ENCODE measurements around the gene TMEM245.
"Not testable (repeated sequence)": the region's sequence is repeated elsewhere in the genome, so short reads cannot be mapped to it uniquely, and the experiment has no call there.

TMEM245 gene

GRCh38 chr9:109138421-109138820, 18.7 kb upstream of the TMEM245 start:
- no peak overlapping the region for H3K27ac ChIP-seq
- H3K27me3 ChIP-seq: no peaks in the 10 kb centered on the region
- no peak overlapping the region for H3K4me2 ChIP-seq
- no peaks in the 10 kb centered on the region for H3K4me1 ChIP-seq
- H3K9me3 ChIP-seq: no peaks in the 10 kb centered on the region
- H3K36me3 ChIP-seq: no peaks in the 10 kb centered on the region
- no peak for TF ChIP-seq Cebpa-rat (IDR thresholded peaks at IDR 0.05)
- no peak overlapping the region for H3K9ac ChIP-seq
- H3K4me3 ChIP-seq: no peak overlapping the region
- no peaks in the 10 kb centered on the region for H4K20me1 ChIP-seq

GRCh38 chr9:109134167-109134578, 14.4 kb upstream of the TMEM245 start:
- Histone ChIP-seq H3K27me3 (no peaks in the 10 kb centered on the region), H3K27ac (no peak overlapping the region), H3K36me3 (no peaks in the 10 kb centered on the region), H3K4me1 (peaks cover 9% of the 10 kb centered on the region), H4K20me1 (no peaks in the 10 kb centered on the region), H3K9me3 (no peaks in the 10 kb centered on the region), H3K4me3 (no peak overlapping the region), H3K4me2 (no peak overlapping the region), H3K9ac (no peak overlapping the region)
- no peak for TF ChIP-seq Cebpa-rat (IDR thresholded peaks at IDR 0.05)

GRCh38 chr9:109133533-109133932, 13.8 kb upstream of the TMEM245 start:
- Histone ChIP-seq H3K27me3 (no peaks in the 10 kb centered on the region), H3K4me2 (no peak overlapping the region), H3K36me3 (no peaks in the 10 kb centered on the region), H4K20me1 (no peaks in the 10 kb centered on the region), H3K9ac (no peak overlapping the region), H3K4me1 (peaks cover 9% of the 10 kb centered on the region), H3K9me3 (no peaks in the 10 kb centered on the region), H3K27ac (no peak overlapping the region), H3K4me3 (no peak overlapping the region)
- TF ChIP-seq Cebpa-rat (IDR thresholded peaks at IDR 0.05): no peak

GRCh38 chr9:109132567-109133021, 12.8 kb upstream of the TMEM245 start:
- no peak for TF ChIP-seq Cebpa-rat (IDR thresholded peaks at IDR 0.05)
- no peak overlapping the region for H3K9ac ChIP-seq
- peaks cover 9% of the 10 kb centered on the region for H3K4me1 ChIP-seq
- no peaks in the 10 kb centered on the region for H3K36me3 ChIP-seq
- no peak overlapping the region for H3K27ac ChIP-seq
- H4K20me1 ChIP-seq: no peaks in the 10 kb centered on the region
- H3K27me3 ChIP-seq: no peaks in the 10 kb centered on the region
- H3K4me3 ChIP-seq: no peak overlapping the region
- H3K4me2 ChIP-seq: peak overlapping the region; percentile 4; the same call in 1 of the 2 replicates
- H3K9me3 ChIP-seq: no peaks in the 10 kb centered on the region

GRCh38 chr9:109129470-109130197, 9.9 kb upstream of the TMEM245 start:
- H4K20me1 ChIP-seq: no peaks in the 10 kb centered on the region
- no peaks in the 10 kb centered on the region for H3K27me3 ChIP-seq
- H3K9me3 ChIP-seq: no peaks in the 10 kb centered on the region
- H3K9ac ChIP-seq: no peak overlapping the region
- H3K36me3 ChIP-seq: no peaks in the 10 kb centered on the region
- peaks cover 9% of the 10 kb centered on the region for H3K4me1 ChIP-seq
- H3K4me2 ChIP-seq: no peak overlapping the region
- TF ChIP-seq Cebpa-rat (IDR thresholded peaks at IDR 0.05): no peak
- no peak overlapping the region for H3K27ac ChIP-seq
- H3K4me3 ChIP-seq: no peak overlapping the region

- H4K20me1 ChIP-seq, H3K9ac ChIP-seq, H3K27ac ChIP-seq, H3K4me2 ChIP-seq, H3K9me3 ChIP-seq, H3K36me3 ChIP-seq, H3K27me3 ChIP-seq, H3K4me3 ChIP-seq: not testable (repeated sequence)
- H3K4me1 ChIP-seq: peaks cover 22% of the 10 kb centered on the region
Observed at GRCh38 chr9:109126671-109127070, 6.9 kb upstream of the TMEM245 start.

GRCh38 chr9:109124121-109124520, 4.4 kb upstream of the TMEM245 start:
- Histone ChIP-seq H3K4me2 (peak overlapping the region; percentile 60), H4K20me1 (peaks cover 6% of the 10 kb centered on the region), H3K4me1 (peaks cover 36% of the 10 kb centered on the region), H3K9ac (no peak overlapping the region), H3K9me3 (no peaks in the 10 kb centered on the region), H3K27me3 (no peaks in the 10 kb centered on the region), H3K27ac (peak overlapping the region; percentile 69; the same call in 1 of the 2 replicates), H3K36me3 (no peaks in the 10 kb centered on the region), H3K4me3 (no peak overlapping the region)
- TF ChIP-seq Cebpa-rat (IDR thresholded peaks at IDR 0.05): no peak

GRCh38 chr9:109122726-109123621, 3.2 kb upstream of the TMEM245 start:
- Histone ChIP-seq H3K9me3 (no peaks in the 10 kb centered on the region), H3K4me1 (peaks cover 43% of the 10 kb centered on the region), H3K27ac (peak overlapping the region; percentile 69), H4K20me1 (peaks cover 17% of the 10 kb centered on the region), H3K36me3 (no peaks in the 10 kb centered on the region), H3K9ac (peak overlapping the region; percentile 53), H3K27me3 (no peaks in the 10 kb centered on the region), H3K4me2 (peak overlapping the region; percentile 60), H3K4me3 (no peak overlapping the region)
- peak; percentile 47; the same call in 1 of the 2 replicates for TF ChIP-seq Cebpa-rat (IDR thresholded peaks at IDR 0.05)

- no peak overlapping the region for H3K27ac ChIP-seq
- H3K27me3 ChIP-seq: no peaks in the 10 kb centered on the region
- peaks cover 3% of the 10 kb centered on the region; the same call in 1 of the 2 replicates for H3K36me3 ChIP-seq
- H3K4me2 ChIP-seq: no peak overlapping the region
- no peaks in the 10 kb centered on the region for H3K9me3 ChIP-seq
- H4K20me1 ChIP-seq: peaks cover 34% of the 10 kb centered on the region
- H3K4me1 ChIP-seq: peaks cover 59% of the 10 kb centered on the region
- H3K4me3 ChIP-seq: no peak overlapping the region
- H3K9ac ChIP-seq: no peak overlapping the region
- TF ChIP-seq Cebpa-rat (IDR thresholded peaks at IDR 0.05): no peak
Observed at GRCh38 chr9:109121232-109121796, 1.6 kb upstream of the TMEM245 start.
